ENCODE data around the gene OR8B4. TPM values are rescaled to one million over a fixed set of nuclear protein-coding genes. Genes with fewer than 3 reads are reported as not detected.

The OR8B4 gene
- total RNA-seq (2022; extraction: Qiagen RNA extraction): not detected in 5 replicates

DNA sequence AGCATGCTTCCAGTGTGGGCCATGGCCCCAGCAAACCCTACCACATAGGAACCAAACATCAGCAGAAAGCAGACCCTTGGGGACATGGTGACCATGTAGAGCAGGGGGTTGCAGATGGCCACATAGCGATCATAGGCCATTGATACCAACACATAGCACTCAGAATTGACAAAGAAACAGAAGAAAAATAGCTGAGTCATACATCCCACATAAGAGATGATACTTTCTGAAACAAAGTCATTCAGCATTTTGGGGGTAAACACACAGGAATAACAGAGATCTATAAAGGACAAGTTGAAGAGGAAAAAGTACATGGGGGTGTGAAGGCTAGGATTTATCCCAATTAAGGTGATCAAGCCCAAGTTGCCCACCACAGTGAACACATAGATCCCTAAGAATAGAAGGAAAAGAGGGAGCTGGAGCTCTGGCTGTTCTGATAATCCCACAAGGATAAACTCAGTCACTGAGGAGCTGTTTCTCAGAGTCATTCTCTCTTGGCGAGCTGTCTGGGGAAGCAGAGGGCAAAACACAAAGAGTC lies at the start of gene OR8B4:
Gene OR8B4 (minus strand): TSS at position 488 of the 538 bp plus-strand sequence. CDS start 0 bp downstream, at position 488.

GRCh38 chr11:124445646-124446150 lies 21.0 kb upstream of the OR8B4 start, which contains the start of gene OR8B8:
OR8B8 (minus strand) TSS chr11:124445696; CDS start chr11:124441085, 4,611 bp downstream.

DNA sequence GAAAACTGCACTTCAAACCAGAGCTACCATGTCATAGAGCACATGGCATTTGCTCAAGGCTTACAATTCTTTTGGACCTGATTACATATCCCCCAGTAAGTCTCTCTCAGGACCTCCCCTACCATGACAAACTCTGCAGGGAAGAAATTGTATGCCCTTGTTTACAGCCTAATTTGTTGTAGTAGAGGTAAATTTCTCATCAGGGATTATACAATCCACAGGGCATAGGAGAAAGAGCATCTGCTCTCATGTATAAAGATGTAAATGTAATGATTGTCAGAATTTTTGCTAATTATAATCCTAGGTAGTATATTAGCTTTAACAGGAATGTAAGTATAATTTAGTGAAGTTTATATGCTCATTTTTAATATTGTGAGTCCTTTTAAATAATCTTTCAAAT lies 25.7 kb downstream of the OR8B4 start, which contains the start of gene OR8B3:
Gene OR8B3 (minus strand): TSS at position 101 of the 400 bp plus-strand sequence. CDS start 1,673 bp downstream, outside the sequence.

GRCh38 chr11:124384399-124384798 lies 40.3 kb downstream of the OR8B4 start, which contains the start of gene OR8B2:
OR8B2 (minus strand) TSS chr11:124384499; CDS start chr11:124383343, 1,156 bp downstream.

Other genes with a start within 250 kb of the OR8B4 start
- not detected in 5 replicates for gene OR10D3, start 241.5 kb downstream of the OR8B4 start, total RNA-seq (2022; extraction: Qiagen RNA extraction)
- not detected in 5 replicates for gene OR8G1, start 183.8 kb downstream of the OR8B4 start, total RNA-seq (2022; extraction: Qiagen RNA extraction)
- gene OR8G5, start 168.5 kb downstream of the OR8B4 start, total RNA-seq (2022; extraction: Qiagen RNA extraction): not detected in 5 replicates
- not detected in 5 replicates for gene OR8D1, start 110.9 kb downstream of the OR8B4 start, total RNA-seq (2022; extraction: Qiagen RNA extraction)
- not detected in 5 replicates for gene OR8D2, start 104.7 kb downstream of the OR8B4 start, total RNA-seq (2022; extraction: Qiagen RNA extraction)
- not detected in 5 replicates for gene OR8B2, start 40.4 kb downstream of the OR8B4 start, total RNA-seq (2022; extraction: Qiagen RNA extraction)
- gene OR8B3, start 25.8 kb downstream of the OR8B4 start, total RNA-seq (2022; extraction: Qiagen RNA extraction): not detected in 5 replicates
- gene OR8B8, start 20.8 kb upstream of the OR8B4 start, total RNA-seq (2022; extraction: Qiagen RNA extraction): not detected in 5 replicates
- gene OR8B12, start 118.8 kb upstream of the OR8B4 start, total RNA-seq (2022; extraction: Qiagen RNA extraction): not detected in 5 replicates
- gene OR8A1, start 145.1 kb upstream of the OR8B4 start, total RNA-seq (2022; extraction: Qiagen RNA extraction): not detected in 5 replicates
- not detected in 5 replicates for gene PANX3, start 186.6 kb upstream of the OR8B4 start, total RNA-seq (2022; extraction: Qiagen RNA extraction)
- gene TBRG1, start 198.0 kb upstream of the OR8B4 start, total RNA-seq (2022; extraction: Qiagen RNA extraction): 16.2 to 18.0 TPM (median 17.1 TPM) in 5 replicates
- gene SIAE, start 248.9 kb upstream of the OR8B4 start, total RNA-seq (2022; extraction: Qiagen RNA extraction): 13.8 to 15.8 TPM (median 14.0 TPM) in 5 replicates
- 17.3 to 31.0 TPM (median 17.9 TPM) in 5 replicates for gene SPA17, start 249.0 kb upstream of the OR8B4 start, total RNA-seq (2022; extraction: Qiagen RNA extraction)

Data from A549 treated with CORT108297 at 1 μM for 4 hours (cell line).